Ishikawa (cell line): ENCODE results near the gene DDX39A.

Experiments
- CEBPB ChIP-seq: IDR thresholded peaks from 2 replicates; pipeline ENCODE4 v1.6.1; 2012
- CREB1 ChIP-seq: IDR thresholded peaks from 2 replicates; pipeline ENCODE4 v1.6.1; 2012; ENCODE audit warnings: low read depth
- EGR1 ChIP-seq: IDR thresholded peaks from 2 replicates; pipeline ENCODE4 v1.6.1; 2012
- EP300 ChIP-seq: IDR thresholded peaks from 2 replicates; pipeline ENCODE4 v1.6.1; 2012; ENCODE audit warnings: borderline replicate concordance
- FOXM1 ChIP-seq: IDR thresholded peaks from 2 replicates; pipeline ENCODE4 v1.6.1; 2012; ENCODE audit warnings: low read depth, borderline replicate concordance
- NFIC ChIP-seq: IDR thresholded peaks from 2 replicates; pipeline ENCODE4 v1.6.1; 2012
- RAD21 ChIP-seq: IDR thresholded peaks from 2 replicates; pipeline ENCODE4 v1.6.1; 2012; ENCODE audit warnings: low read depth
- TAF1 ChIP-seq: IDR thresholded peaks from 2 replicates; pipeline ENCODE4 v1.6.1; 2012; ENCODE audit warnings: low read depth, mild to moderate bottlenecking
- TCF12 ChIP-seq: IDR thresholded peaks from 2 replicates; pipeline ENCODE4 v1.6.1; 2012; ENCODE audit warnings: low read depth
- TEAD4 ChIP-seq: IDR thresholded peaks from 2 replicates; pipeline ENCODE4 v1.6.1; 2012
- USF1 ChIP-seq: IDR thresholded peaks from 2 replicates; pipeline ENCODE4 v1.6.1; 2012
- YY1 ChIP-seq: IDR thresholded peaks from 2 replicates; pipeline ENCODE4 v1.6.1; 2012; ENCODE audit warnings: low read depth
- ZBTB7A ChIP-seq: IDR thresholded peaks from 2 replicates; pipeline ENCODE4 v1.6.1; 2012; ENCODE audit warnings: low read depth
- TF ChIP-seq, protein P1 (sequence below): IDR thresholded peaks from 2 replicates; pipeline ENCODE4 v1.6.1; 2012
- TF ChIP-seq, protein P2 (sequence below): IDR thresholded peaks from 2 replicates; pipeline ENCODE4 v1.6.1; 2012; ENCODE audit warnings: low read depth, mild to moderate bottlenecking

Gene DDX39A

GRCh38 chr19:14434543-14435319 lies 15.6 kb upstream of the DDX39A start:
- TF ChIP-seq, protein P1, sequence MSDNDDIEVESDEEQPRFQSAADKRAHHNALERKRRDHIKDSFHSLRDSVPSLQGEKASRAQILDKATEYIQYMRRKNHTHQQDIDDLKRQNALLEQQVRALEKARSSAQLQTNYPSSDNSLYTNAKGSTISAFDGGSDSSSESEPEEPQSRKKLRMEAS: no peak
- TF ChIP-seq CREB1 (no peak), TCF12 (no peak), EP300 (no peak), TEAD4 (no peak)
- TF ChIP-seq, protein P2, sequence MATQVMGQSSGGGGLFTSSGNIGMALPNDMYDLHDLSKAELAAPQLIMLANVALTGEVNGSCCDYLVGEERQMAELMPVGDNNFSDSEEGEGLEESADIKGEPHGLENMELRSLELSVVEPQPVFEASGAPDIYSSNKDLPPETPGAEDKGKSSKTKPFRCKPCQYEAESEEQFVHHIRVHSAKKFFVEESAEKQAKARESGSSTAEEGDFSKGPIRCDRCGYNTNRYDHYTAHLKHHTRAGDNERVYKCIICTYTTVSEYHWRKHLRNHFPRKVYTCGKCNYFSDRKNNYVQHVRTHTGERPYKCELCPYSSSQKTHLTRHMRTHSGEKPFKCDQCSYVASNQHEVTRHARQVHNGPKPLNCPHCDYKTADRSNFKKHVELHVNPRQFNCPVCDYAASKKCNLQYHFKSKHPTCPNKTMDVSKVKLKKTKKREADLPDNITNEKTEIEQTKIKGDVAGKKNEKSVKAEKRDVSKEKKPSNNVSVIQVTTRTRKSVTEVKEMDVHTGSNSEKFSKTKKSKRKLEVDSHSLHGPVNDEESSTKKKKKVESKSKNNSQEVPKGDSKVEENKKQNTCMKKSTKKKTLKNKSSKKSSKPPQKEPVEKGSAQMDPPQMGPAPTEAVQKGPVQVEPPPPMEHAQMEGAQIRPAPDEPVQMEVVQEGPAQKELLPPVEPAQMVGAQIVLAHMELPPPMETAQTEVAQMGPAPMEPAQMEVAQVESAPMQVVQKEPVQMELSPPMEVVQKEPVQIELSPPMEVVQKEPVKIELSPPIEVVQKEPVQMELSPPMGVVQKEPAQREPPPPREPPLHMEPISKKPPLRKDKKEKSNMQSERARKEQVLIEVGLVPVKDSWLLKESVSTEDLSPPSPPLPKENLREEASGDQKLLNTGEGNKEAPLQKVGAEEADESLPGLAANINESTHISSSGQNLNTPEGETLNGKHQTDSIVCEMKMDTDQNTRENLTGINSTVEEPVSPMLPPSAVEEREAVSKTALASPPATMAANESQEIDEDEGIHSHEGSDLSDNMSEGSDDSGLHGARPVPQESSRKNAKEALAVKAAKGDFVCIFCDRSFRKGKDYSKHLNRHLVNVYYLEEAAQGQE: no peak

- TF ChIP-seq, protein P2: no peak
- TF ChIP-seq TCF12 (peak; percentile 58; the same call in 1 of the 2 replicates), USF1 (peak; percentile 79), CEBPB (no peak), EP300 (no peak), TAF1 (peak; percentile 11; the same call in 1 of the 2 replicates), CREB1 (no peak), EGR1 (peak; percentile 73), ZBTB7A (peak; percentile 77; the same call in 1 of the 2 replicates), YY1 (0 out of 2 replicates have a peak, but pooled peaks have one; percentile 30), NFIC (peak; percentile 88)
- TF ChIP-seq, protein P1: peak; percentile 77
These were observed 14.7 kb upstream of the DDX39A start for GRCh38 chr19:14433554-14434501.

DNA sequence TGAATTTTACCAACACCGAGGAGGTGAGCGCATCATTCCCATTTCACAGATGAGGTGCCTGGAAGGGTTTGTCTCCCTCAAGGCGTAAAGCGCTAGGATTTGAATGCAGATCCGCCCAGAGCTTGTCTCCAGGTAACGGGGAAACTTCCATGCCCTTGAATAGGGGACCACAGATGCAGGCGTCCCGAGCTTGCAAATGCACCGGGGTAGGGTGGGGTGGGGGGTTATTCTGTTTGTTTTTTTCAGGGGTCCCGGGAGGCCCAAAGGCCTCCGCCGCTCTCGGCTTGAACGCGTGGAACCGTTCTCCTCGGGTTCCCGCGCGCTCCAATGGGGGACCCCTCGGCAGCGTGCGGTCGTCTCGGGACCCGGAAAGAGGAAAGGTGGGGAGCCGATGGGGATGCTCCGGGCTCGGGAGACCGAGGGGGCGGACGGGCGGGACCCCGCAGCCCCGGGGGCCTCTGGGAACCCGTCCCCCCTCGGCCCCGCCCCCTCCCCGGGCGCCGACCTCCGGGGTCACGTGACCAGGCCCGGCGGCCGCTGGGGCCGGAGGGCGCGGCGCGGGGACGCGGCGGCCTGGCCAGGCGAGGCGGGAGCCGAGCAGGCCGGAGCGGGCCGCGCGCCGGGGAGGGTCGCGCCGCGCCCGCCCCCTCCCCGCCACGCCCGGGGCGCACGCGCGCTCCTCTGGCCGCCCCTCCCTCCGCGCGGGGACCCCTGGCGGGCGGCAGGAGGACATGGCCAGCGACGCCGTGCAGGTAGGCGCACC lies 13.8 kb upstream of the DDX39A start, which contains the start of gene PKN1:
Gene PKN1, plus strand, starts transcription at position 516 of the 763 bp plus-strand sequence. Its CDS starts 216 bp downstream, at position 732.
- TF ChIP-seq ZBTB7A (peak; percentile 61), USF1 (peak; percentile 85), RAD21 (no peak), YY1 (0 out of 2 replicates have a peak, but pooled peaks have one; percentile 10), TEAD4 (no peak)
- TF ChIP-seq, protein P1: 0 out of 2 replicates have a peak, but pooled peaks have one; percentile 15

DNA sequence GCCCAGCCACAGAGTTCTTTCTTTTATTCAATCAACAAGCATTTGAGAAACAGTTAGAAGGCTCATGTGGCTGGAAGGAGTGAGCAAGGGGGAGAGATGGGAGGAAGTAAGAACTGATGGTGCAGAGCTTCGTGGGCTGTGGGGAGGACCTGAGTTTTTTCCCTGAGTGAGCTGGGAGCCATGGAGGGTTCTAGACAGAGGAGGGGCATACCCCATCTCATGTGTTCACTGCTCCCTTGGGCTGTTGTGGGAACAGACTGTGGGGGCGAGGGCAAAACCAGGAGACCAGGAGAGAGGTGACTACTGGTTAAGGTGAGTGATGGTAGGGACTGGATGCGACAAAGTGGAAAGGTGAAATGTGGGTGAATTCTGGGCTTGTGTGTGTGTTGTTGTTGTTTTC lies 11.6 kb upstream of the DDX39A start:
- no peak for TF ChIP-seq CEBPB
- TF ChIP-seq CREB1: no peak
- TF ChIP-seq FOXM1: no peak
- no peak for TF ChIP-seq TCF12
- TF ChIP-seq USF1: no peak
- TF ChIP-seq EP300: no peak
- TF ChIP-seq, protein P1: no peak
- no peak for TF ChIP-seq TEAD4
- TF ChIP-seq ZBTB7A: no peak
- TF ChIP-seq TAF1: no peak
- TF ChIP-seq NFIC: no peak
- TF ChIP-seq, protein P2: no peak
